ENCODE results near the gene RPTN.

DNA sequence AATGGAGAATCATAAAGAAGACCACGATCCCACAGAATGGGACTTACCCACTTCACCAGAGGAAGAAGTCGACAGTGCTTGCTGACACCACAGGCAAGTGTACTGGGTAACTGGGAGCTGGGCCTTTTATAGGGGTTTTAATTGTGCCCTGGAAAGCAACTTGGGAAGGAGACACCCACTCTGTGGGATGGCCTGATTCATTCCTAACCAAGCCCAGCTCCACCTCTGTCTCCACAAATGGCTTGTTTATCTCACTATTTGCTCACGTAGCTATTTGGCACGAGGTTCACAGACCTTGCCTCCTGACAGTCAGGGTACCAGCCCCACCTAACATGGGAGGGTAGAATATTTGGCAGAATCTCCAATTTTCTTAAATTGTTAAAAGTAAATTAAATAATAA lies 43.7 kb downstream of the RPTN start, which contains the start of gene TCHH:
- TF ChIP-seq SP1 (IDR thresholded peaks at IDR 0.05) (no peak), CTBP1 (IDR thresholded peaks at IDR 0.05; ENCODE audit: borderline replicate concordance) (no peak), FOXK2 (IDR thresholded peaks at IDR 0.05) (no peak), FOXA1 (IDR thresholded peaks at IDR 0.05) (no peak), BHLHE40 (IDR thresholded peaks at IDR 0.05; ENCODE audit: borderline replicate concordance) (no peak), TARDBP (IDR thresholded peaks at IDR 0.05) (no peak), NFRKB (IDR thresholded peaks at IDR 0.05) (no peak), ELF4 (IDR thresholded peaks at IDR 0.05) (no peak), ZNF384 (IDR thresholded peaks at IDR 0.05) (no peak)
- TF ChIP-seq, protein P1, sequence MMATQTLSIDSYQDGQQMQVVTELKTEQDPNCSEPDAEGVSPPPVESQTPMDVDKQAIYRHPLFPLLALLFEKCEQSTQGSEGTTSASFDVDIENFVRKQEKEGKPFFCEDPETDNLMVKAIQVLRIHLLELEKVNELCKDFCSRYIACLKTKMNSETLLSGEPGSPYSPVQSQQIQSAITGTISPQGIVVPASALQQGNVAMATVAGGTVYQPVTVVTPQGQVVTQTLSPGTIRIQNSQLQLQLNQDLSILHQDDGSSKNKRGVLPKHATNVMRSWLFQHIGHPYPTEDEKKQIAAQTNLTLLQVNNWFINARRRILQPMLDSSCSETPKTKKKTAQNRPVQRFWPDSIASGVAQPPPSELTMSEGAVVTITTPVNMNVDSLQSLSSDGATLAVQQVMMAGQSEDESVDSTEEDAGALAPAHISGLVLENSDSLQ (IDR thresholded peaks at IDR 0.05) = no peak
